K562 (cell line): ENCODE measurements around the gene SNX33. TPM values are rescaled to one million over a fixed set of nuclear protein-coding genes. Genes with fewer than 3 reads are reported as not detected.

Experiments
- CC2D1A ChIP-seq: fragments of 450-650 bp; IDR thresholded peaks from 2 replicates; pipeline ENCODE4 v1.6.1; 2017; ENCODE audit warnings: mild to moderate bottlenecking
- DMBX1 ChIP-seq: fragments of 250-450 bp; sonication (Bioruptor Pico); IDR thresholded peaks from 2 replicates; pipeline ENCODE4 v1.8.0; 2022; ENCODE audit warnings: inconsistent platforms, mild to moderate bottlenecking, moderate library complexity, borderline replicate concordance
- GABPB1 ChIP-seq: sonication (generic); formaldehyde crosslinking; IDR thresholded peaks from 2 replicates; pipeline ENCODE4 v1.8.0; 2022; ENCODE audit warnings: mild to moderate bottlenecking, missing genetic modification reagents
- GATAD2A ChIP-seq: fragments of 450-650 bp; IDR thresholded peaks from 2 replicates; pipeline ENCODE4 v1.6.1; 2017
- GATAD2B ChIP-seq: fragments of 450-650 bp; IDR thresholded peaks from 2 replicates; pipeline ENCODE4 v1.6.1; 2017; ENCODE audit warnings: mild to moderate bottlenecking, borderline replicate concordance
- HDAC1 ChIP-seq, 2 experiments: fragments of 450-650 bp; IDR thresholded peaks; 2 replicates each; pipeline ENCODE4 v1.6.1; 2016 to 2017; ENCODE audit warnings: inconsistent platforms in 1 of 2, mild to moderate bottlenecking in 1 of 2, moderate library complexity in 1 of 2
- ID3 ChIP-seq, 2 experiments: fragments of 250-450 bp in 1 of 2; fragments of 450-650 bp in 1 of 2; sonication (Bioruptor Pico) in 1 of 2; IDR thresholded peaks; 2 replicates each; pipeline versions ENCODE4 v1.6.1 to v1.8.0; 2016 to 2021; ENCODE audit warnings: mild to moderate bottlenecking in 2 of 2, moderate library complexity in 2 of 2, missing compliant biosample characterization in 1 of 2, missing genetic modification characterization in 1 of 2
- KDM5B ChIP-seq: fragments of 200-600 bp; sonication (generic); IDR thresholded peaks from 2 replicates; pipeline ENCODE4 v1.6.1; 2012; ENCODE audit warnings: low read depth, mild to moderate bottlenecking, moderate library complexity, low read length, control low read depth, inconsistent platforms; ENCODE audit not compliant: insufficient replicate concordance
- KLF16 ChIP-seq: IDR thresholded peaks from 2 replicates; pipeline ENCODE4 v1.6.1; 2016; ENCODE audit warnings: antibody characterized with exemption
- KLF6 ChIP-seq: fragments of 250-450 bp; sonication (Bioruptor Pico); IDR thresholded peaks from 2 replicates; pipeline ENCODE4 v1.4.0; 2020; ENCODE audit warnings: mild to moderate bottlenecking, moderate library complexity, borderline replicate concordance
- MTA3 ChIP-seq: fragments of 450-650 bp; formaldehyde crosslinking; IDR thresholded peaks from 2 replicates; pipeline ENCODE4 v1.6.1; 2017; ENCODE audit warnings: mild to moderate bottlenecking, borderline replicate concordance
- MYC ChIP-seq, 2 experiments: fragments of 250-450 bp in 1 of 2; sonication (Bioruptor Pico) in 1 of 2; IDR thresholded peaks; 2 replicates each; pipeline versions ENCODE4 v1.5.1 to v1.6.1; 2012 to 2021; ENCODE audit warnings: low read depth in 2 of 2, borderline replicate concordance in 1 of 2, improper control_type of control experiment in 1 of 2, low read length in 1 of 2, mild to moderate bottlenecking in 1 of 2, moderate library complexity in 1 of 2
- SMARCA4 ChIP-seq: fragments of 450-650 bp; IDR thresholded peaks from 2 replicates; pipeline ENCODE4 v1.6.1; 2016
- VEZF1 ChIP-seq: fragments of 200-800 bp; sonication (Bioruptor generic); IDR thresholded peaks from 2 replicates; pipeline ENCODE4 v1.6.1; 2017; ENCODE audit warnings: missing genetic modification characterization, missing compliant biosample characterization
- ZEB2 ChIP-seq: fragments of 450-650 bp; IDR thresholded peaks from 2 replicates; pipeline ENCODE4 v1.6.1; 2016
- ZNF311 ChIP-seq: fragments of 250-450 bp; sonication (Bioruptor Pico); IDR thresholded peaks from 2 replicates; pipeline ENCODE4 v1.4.0; 2020; ENCODE audit warnings: mild to moderate bottlenecking, moderate library complexity
- ZNF766 ChIP-seq: fragments of 200-800 bp; sonication (Bioruptor generic); conservative IDR thresholded peaks from 2 replicates; pipeline ENCODE4 v1.6.1; 2016; ENCODE audit warnings: missing genetic modification characterization, missing compliant biosample characterization
- polyA plus RNA-seq, 8 experiments: library from polyadenylated mRNA; depleted of rRNA in 4 of 8; stranded (reverse) in 5 of 8; unstranded in 3 of 8; fragments of >200 nt; fragmentation: Nextera tagmentation in 2 of 8; fragmentation: Illumina TruSeq in 1 of 8; extraction: Ambion mirVana in 2 of 8; extraction: Trizol in 1 of 8; gene quantifications; 2 replicates each; pipeline versions ENCODE4 v1.2.1 to v1.2.3, GENCODE V29; 2011 to 2014; ENCODE audit warnings: inconsistent platforms in 1 of 8, missing spikeins in 1 of 8
- total RNA-seq, 7 experiments: library from RNA; depleted of rRNA in 6 of 7; stranded (reverse); fragments of >200 nt in 6 of 7; fragmentation: Illumina TruSeq in 2 of 7; extraction: Trizol in 2 of 7; gene quantifications; 2 replicates each; pipeline versions ENCODE4 v1.2.1 to v1.2.3, GENCODE V29; 2011 to 2021; ENCODE audit warnings: low replicate concordance in 1 of 7
- TF ChIP-seq, protein P1 (sequence below): fragments of 450-650 bp; IDR thresholded peaks from 2 replicates; pipeline ENCODE4 v1.6.1; 2016; ENCODE audit warnings: antibody characterized with exemption
- TF ChIP-seq, protein P2 (sequence below), 2 experiments: fragments of 450-650 bp; IDR thresholded peaks; 2 replicates each; pipeline ENCODE4 v1.6.1; 2018; ENCODE audit warnings: mild to moderate bottlenecking in 2 of 2, low read depth in 1 of 2; ENCODE audit not compliant: partially characterized antibody in 2 of 2

Gene SNX33
- total and polyA plus RNA-seq, 9 of the 15 experiments (the other 6 are each of a cell fraction or from before 2014, with no cell fraction given) = 1.4 to 14.1 (median 8.2) TPM

DNA sequence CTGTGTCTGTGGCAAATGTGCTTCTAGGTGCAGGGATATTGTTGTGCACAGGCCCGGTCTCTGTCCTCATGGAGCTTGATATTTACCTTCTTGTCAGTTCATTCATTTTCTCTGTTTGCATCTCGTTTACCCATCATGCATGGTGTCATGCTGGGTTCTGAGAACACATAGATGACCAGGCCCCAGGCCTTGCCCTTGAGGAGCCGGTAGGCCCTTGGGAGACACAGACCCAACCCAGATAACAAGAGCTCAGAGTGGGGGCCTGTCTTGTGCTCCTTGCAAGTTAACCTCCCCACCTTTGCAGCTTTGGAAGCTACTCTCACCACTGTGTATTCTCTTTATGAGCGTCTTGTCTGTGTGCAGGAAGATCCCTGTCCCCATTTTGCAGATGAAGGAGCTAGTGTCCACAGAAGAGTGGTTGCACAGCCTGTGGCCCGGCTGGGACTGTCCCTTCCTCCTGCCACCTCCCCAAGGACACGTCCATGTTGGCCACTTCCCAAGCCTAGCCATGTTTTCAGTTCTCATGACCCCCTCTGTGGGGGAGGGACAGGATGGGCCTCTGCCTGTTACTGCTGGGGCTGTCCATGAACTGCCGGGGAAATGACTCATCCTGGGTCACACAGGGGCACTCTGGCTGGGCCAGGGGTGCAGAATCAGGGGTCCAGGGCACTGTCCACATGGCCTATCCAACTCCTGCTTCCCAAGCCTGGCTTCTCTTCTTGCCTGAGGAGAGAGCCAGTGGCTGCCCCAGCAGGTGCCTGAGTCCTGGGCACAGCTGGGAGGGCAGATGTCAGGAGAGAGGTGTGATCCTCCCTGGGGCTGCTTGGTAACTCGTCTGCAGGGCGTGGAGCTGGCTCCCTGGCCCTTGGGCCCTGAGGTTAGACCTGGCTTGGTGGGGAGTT, 3.4 kb downstream of the SNX33 start (continued):
- no peak for TF ChIP-seq ZEB2
- no peak for TF ChIP-seq ID3 (CRISPR knock-in tag; IDR thresholded peaks at IDR 0.05)
- peak; percentile 82 for TF ChIP-seq ID3 (tag; IDR thresholded peaks at IDR 0.05)
- TF ChIP-seq, protein P1, sequence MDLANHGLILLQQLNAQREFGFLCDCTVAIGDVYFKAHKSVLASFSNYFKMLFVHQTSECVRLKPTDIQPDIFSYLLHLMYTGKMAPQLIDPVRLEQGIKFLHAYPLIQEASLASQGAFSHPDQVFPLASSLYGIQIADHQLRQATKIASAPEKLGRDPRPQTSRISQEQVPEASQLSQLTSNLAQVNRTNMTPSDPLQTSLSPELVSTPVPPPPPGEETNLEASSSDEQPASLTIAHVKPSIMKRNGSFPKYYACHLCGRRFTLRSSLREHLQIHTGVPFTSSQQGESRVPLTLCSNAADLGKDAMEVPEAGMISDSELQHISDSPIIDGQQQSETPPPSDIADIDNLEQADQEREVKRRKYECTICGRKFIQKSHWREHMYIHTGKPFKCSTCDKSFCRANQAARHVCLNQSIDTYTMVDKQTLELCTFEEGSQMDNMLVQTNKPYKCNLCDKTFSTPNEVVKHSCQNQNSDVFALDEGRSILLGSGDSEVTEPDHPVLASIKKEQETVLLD = peak; percentile 70; the same call in 1 of the 2 replicates
- TF ChIP-seq, protein P2, sequence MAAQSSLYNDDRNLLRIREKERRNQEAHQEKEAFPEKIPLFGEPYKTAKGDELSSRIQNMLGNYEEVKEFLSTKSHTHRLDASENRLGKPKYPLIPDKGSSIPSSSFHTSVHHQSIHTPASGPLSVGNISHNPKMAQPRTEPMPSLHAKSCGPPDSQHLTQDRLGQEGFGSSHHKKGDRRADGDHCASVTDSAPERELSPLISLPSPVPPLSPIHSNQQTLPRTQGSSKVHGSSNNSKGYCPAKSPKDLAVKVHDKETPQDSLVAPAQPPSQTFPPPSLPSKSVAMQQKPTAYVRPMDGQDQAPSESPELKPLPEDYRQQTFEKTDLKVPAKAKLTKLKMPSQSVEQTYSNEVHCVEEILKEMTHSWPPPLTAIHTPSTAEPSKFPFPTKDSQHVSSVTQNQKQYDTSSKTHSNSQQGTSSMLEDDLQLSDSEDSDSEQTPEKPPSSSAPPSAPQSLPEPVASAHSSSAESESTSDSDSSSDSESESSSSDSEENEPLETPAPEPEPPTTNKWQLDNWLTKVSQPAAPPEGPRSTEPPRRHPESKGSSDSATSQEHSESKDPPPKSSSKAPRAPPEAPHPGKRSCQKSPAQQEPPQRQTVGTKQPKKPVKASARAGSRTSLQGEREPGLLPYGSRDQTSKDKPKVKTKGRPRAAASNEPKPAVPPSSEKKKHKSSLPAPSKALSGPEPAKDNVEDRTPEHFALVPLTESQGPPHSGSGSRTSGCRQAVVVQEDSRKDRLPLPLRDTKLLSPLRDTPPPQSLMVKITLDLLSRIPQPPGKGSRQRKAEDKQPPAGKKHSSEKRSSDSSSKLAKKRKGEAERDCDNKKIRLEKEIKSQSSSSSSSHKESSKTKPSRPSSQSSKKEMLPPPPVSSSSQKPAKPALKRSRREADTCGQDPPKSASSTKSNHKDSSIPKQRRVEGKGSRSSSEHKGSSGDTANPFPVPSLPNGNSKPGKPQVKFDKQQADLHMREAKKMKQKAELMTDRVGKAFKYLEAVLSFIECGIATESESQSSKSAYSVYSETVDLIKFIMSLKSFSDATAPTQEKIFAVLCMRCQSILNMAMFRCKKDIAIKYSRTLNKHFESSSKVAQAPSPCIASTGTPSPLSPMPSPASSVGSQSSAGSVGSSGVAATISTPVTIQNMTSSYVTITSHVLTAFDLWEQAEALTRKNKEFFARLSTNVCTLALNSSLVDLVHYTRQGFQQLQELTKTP (IDR thresholded peaks at IDR 0.05; ENCODE audit: low read depth in 1 of 2, partially characterized antibody in 2 of 2) = peak in 1 of 2 experiments; percentile 47
- peak; percentile 4; the same call in 1 of the 2 replicates for TF ChIP-seq KLF6
- peak; percentile 70 for TF ChIP-seq MYC (IDR thresholded peaks at IDR 0.05; ENCODE audit: low read depth, low read length)
- TF ChIP-seq MYC (CRISPR knock-in tag; IDR thresholded peaks at IDR 0.05; ENCODE audit: borderline replicate concordance, low read depth) = no peak
- peak; percentile 15; the same call in 1 of the 2 replicates for TF ChIP-seq GATAD2B
- 0 out of 2 replicates have a peak, but pooled peaks have one; percentile 34 for TF ChIP-seq GABPB1 (CRISPR knock-in tag)
- peak; percentile 12; the same call in 1 of the 2 replicates for TF ChIP-seq CC2D1A
- TF ChIP-seq MTA3 = peak; percentile 74; the same call in 1 of the 2 replicates
- peak; percentile 58 for TF ChIP-seq KDM5B
- TF ChIP-seq GATAD2A = peak; percentile 69
- TF ChIP-seq SMARCA4 = peak; percentile 94
- peak in 1 of 2 experiments; percentile 77; a peak in 2 of 4 replicates for TF ChIP-seq HDAC1 (IDR thresholded peaks at IDR 0.05)
- TF ChIP-seq ZNF766 (CRISPR knock-in tag) = 0 out of 2 replicates have a peak, but pooled peaks have one; percentile 42
- peak; percentile 47 for TF ChIP-seq KLF16
- TF ChIP-seq DMBX1 (CRISPR knock-in tag) = peak; percentile 25; the same call in 1 of the 2 replicates
- 0 out of 2 replicates have a peak, but pooled peaks have one; percentile 48 for TF ChIP-seq ZNF311 (CRISPR knock-in tag)
- TF ChIP-seq VEZF1 (CRISPR knock-in tag) = peak; percentile 68
